Fibroblast of skin of right biceps (primary cell): ENCODE data around the gene VPS37B.

ENCODE experiments used
- DNase-seq: peaks from one replicate; pipeline ENCODE4 v3.0.0-alpha.2; 2013

The VPS37B gene

DNA sequence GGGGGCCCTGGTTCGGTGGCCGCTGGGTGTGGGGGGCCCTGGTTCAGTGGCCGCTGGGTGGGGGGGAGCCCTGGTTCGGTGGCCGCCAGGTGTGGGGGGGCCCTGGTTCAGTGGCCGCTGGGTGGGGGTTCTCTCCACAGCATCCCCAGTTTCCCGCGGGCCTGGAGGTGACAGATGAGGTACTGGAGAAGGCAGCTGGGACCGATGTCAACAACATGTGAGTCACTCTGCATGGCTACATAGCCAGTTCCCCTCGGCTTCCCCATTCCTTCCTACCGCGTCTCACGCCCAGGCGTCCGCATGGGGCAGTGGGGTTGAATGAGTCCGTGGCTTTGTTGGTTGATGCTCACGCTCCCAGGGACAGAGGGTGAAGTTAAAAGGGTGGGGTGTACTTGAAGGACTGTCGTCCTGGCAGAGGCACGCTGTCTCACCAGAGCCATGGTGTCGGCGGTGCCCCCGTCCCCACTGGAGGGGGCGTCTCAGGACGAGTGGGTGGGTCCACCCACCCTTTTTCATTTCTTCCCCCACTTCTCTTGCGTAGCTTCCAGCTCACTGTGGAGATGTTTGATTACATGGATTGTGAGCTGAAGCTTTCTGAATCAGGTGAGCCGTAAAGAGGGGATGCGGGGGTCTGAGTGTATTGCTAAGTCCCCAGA, 45.1 kb downstream of the VPS37B start:
- peak; percentile 57 for DNase-seq

DNA sequence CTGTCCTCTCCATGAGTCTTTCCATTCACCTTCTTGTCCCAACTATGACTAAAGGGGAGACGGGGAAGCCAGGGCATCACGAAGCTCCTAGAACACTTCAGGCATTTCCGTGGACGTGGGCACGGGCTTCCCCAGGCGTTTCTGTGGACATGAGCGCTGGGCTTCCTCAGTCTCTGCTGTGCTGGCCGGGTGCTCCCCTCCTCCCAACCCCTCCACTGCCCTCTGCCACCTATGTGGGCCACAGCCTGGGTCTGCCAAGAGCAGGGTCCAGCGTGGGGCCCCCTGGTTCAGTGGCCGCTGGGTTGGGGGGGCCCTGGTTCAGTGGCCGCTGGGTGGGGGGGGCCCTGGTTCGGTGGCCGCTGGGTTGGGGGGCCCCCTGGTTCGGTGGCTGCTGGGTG, 45.9 kb downstream of the VPS37B start:
- no peak for DNase-seq

DNA sequence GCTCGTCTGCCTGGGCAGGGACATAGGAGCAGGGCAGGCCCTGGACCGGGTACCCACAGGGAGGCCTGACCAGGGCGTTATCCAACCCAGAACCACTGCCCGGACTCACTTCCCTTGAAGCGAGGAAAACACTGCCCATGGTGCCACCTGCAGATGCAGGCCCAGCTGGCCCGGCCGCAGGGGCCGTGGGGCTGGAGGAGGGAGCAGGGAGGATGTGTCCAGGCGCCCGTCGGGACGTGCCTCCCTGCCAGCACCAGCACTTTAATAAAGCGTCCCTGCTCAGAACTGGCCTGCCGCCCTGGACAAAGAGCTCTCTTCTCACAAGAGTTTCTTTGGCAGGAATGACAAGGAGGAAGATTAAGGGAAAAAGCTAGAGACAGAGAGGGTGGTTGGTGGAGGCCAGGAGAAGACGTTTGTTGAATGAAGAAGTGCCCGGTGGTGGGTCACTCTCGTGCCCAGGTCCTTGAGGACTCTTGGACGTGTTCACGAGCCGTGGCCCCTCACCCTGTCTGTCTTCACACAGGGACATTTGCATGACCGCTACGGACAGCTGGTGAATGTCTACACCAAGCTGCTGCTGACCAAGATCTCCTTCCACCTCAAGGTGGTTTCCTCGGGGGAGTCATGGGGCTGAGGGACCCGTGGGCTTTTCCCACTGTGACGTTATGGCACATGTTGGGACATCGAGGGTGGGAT, 46.4 kb downstream of the VPS37B start:
- DNase-seq = no peak

DNA sequence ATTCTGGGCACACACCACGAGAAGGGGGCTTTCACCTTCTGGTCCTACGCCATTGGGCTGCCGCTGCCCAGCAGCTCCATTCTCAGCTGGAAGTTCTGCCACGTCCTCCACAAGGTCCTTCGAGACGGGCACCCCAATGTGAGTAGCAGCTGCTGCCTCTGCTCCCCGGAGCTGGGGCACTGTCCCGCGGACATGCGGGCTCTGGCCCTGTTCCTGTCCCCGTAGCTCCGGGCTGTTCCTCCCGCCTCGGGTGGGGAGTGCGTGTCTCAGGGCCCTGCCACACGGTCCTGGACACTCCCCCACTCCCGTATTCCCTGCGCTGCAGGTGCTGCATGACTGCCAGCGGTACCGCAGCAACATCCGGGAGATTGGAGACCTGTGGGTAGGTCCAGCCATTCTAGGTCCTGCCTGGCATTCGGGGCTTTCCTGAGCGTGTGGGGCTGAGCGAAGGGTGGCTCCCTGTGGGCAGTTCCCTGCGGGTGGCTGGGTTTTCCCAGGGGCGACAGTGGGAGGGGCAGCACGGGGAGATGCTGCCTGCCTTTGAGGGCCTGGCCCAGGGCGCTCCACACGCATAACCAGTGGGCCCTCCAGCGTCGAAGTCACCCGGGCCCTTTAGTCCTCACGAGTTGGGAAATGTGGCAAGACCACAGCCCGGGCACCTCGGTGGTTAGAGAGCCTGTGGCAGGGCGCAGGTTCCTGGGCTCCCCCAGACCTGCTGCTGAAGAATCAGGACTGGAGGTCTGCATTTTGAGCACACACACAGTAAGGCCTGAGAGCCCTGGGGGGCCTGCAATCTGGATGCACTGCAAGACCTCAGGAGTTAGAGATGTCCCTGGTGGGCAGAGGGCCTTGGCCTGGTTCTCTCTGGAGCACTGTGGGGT, 47.2 kb downstream of the VPS37B start:
- DNase-seq = no peak

DNA sequence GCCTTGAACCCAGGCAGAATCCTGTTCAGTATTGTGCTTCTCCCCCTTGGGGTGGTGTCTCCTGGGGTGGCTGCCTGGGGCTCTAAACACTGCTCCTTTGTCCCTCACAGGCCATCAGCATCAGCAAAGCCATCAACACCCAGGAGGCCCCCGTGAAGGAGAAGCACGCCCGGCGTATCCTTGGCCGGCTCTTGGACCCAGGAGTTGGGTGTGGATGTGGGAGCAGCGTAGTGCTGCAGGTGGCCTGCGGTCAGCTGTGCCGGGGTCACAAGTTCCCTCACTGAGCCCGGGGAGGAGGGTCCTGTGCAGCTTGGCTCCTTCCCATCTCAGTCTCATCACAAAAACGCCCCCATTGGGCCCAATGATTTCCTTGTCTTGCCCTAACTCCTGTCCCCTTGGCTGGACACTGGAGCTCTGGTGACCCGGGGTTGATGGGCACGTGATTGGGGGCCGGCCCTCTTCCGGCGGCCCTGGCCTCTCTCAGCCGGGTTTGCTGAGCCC, 48.0 kb downstream of the VPS37B start:
- DNase-seq = no peak

DNA sequence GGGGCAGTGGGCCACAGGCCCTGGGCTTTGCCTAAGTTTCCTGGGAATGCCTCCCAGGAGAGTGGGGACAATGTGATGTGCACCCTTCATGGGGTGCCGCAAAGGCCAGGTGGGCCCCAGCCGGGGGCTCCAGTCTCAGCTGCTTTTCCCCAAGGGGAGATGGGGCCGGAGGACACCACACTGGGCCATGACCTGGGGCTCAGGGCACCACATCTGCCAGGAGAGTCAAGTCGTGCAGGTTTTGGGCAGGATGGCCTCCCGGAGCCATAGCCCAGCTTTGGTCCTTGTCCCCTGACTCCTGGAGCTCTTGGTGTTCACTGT, 48.4 kb downstream of the VPS37B start:
- no peak for DNase-seq

DNA sequence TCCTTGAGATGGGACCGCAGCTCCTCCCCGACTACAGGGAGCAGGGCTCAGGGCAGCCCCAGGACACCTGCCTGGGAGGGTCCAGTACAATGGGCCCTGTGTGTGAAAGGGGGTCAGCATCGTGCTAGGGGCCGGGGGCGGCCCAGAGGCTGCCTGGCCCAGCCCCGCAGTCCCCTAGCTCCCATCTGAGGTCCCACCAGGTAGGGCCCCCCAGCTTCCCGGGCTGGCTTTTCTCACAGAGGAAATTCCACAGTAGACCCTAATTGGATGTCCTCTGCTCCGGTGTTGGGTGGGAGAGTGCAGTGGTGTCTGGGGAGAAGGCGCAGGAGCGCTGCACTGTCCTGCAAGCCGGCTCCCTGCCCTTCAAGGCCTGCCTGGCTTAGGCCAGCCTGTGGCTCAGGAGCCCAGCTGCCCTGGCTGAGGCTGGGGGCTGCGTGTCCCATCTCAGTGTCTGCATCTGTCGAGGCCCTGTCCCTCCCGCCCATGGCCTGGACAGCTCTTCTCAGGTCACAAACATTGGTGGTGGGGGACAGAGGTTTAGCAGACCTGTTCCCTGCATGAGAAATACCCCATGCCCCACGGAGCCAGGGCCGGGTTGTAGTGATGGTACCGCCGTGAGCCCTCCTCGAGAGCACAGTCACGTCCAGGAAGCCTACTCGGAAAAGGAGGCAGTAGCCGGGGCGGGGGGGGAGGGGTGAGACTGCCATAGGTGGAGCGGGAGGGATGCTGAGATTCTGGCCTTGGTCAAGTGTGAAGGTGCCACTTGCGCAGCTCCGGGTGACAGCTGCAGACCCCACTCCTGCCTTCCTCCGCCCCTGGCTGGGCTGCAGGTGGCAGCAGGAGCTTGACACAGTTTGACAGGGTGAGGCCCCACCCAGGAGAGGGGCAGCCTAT, 49.1 kb downstream of the VPS37B start:
- DNase-seq = no peak

DNA sequence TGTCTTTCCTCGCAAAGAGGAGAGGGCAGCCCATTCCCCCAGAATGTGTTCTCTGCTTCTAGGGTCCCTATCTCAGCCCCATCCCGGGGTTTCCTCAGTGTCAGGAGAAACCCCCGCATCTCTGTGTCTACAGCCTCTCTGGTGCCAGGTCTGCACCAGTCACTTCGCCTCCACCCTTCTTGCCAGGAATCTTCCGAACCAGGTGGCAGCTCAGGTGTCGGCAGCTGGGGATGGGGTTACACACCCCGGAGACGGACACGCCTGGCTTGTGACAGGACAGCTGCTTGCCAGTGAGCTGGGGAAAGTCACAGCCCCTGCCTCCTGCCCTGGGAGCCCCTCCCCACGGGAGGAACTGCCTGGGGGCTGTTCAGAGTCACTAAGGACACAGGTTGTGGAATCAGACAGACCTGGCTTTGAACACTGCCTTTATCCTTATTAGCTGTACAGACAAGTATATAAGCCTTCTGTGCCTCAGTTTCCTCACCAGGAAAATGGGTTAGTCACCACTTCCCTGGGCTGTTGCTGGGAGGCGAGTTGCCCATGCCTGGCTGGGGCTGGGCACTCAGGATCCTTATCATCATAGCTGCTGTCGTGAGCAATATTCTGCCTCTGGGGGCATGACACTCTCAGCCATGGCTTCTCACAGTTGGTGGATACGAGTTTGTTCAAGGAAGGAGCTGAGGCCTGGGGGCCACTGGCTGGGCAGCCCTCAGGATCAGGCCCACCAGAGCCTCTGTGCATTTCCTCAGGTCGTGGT, 49.9 kb downstream of the VPS37B start:
- no peak for DNase-seq

DNA sequence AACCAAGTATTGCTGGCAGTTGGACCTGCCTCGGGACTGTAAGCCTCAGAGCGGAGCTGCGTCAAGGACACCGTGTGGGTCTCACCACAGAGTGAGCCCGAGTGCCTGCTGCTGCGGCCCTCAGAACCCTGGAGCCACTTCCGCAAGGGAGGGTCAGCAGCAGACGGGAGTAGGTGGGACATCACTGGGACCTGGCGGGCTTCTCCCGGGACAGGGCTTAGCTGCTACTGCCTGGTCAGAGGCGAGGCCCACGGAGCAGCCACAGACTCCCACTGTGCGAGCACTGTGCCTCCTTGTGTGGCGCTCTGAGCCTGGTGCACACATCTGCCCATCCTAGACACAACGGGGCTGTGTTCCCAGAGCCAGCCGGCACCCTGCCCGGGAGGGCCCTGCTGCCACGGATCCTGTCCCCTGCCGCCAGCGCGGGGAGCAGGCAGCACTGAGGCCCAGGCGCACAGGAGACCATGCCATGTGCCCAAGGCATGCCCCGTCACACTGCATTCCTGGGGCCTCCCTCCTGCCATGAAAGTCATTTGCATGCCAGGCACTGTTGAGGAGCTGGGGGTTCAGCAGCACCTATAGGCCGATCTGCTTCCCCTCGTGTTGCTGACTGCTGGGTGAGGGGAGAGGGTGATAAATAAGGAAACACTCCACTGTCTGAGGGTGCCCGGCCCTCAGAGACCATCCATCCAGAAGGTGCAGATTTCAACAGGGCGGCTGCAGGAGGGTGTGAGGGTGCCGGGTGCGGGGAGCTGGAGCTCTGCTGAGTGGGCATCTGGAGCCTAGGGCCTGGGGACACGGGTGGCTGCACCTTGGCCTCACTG, 50.7 kb downstream of the VPS37B start:
- no peak for DNase-seq

DNA sequence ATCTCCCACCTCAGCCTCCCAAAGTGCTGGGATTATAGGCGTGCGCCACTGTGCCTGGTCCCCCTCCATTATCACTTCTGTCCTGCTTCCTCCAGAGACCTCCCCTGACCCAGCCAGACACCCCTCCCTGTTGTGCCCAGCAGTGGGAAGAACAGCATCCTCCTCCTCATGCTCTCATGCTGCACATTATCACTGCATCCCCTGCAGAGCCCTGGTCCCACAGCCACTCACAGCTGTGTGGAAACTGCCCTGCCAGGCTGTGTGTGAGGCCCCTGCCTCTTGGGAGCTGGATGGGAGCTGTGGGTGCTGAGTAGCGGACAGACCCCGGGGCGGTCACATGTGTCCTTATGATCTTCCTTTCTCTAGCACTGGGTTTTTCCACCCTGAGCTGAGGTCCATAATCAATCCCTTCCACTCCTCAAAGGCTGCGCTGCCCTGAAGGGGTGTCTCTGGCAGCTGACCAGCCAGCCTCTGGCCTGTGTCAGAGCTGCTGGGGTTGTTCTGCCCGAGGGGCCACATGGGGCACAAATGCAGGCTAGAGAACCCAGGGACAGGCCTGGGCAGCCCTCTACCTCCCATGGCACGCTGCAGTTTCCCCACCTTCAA, 51.5 kb downstream of the VPS37B start:
- DNase-seq = no peak

DNA sequence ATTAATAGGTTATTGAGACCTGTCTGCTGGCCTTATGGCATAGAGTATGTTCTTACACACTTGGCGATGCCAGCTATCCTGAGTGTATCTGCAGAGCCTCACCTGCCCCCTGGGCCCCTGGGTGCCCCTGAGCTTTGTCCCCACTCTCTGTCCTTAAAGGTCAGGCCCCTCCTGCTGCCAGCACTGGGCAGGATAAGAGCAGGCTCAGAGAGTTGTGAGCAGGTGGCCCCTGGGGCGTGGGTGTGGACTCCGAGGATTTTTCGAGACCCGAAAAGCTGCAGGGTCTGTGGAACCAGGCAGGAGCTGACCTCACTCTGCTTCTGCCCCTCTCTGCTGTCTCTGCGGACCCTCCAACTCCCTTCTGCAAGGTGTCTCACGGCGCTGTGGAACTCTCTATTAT, 52.5 kb downstream of the VPS37B start:
- DNase-seq = no peak

DNA sequence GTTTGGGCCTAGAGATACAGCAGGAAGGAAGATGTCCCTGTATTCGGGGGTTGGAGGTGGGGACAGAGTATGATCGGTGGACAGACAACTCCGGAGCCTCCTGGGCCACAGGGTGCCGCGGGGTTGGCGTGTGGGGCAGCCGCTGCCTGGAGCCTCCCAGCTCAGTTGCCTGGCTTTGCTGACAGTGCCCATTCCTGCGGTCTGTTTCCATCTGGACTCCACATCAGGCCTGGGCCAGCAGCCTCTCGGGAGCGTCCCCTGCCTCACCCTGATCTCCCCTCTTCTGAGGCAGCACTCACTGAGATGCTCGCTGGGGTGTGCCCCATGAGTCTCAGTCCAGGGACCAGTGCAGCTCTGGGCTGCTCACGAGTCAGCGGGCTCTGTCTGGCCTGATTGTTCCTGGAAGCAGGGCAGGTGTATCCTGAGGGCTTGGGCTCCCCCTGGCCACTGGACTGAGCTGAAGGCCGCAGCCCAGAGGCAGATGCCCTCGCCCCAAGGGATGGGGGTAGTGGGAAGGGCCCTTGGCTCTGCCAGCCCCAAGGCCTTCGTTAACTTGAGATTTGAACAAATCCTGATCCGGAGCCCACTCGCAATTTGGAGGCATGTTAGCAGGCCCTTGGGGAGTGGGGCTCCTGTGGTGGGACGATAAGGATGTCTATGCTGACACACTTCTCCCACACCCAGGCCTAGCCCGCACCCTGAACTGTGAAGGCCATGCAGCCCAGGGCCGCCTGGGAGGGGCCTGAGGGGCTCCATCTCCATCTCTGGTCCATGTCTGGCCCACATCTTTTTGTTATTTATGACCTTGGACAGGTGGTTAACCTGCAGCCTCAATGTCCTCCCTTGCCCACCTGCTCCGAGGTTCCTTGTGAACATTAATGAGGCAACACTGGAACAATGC, 53.2 kb downstream of the VPS37B start:
- no peak for DNase-seq

DNA sequence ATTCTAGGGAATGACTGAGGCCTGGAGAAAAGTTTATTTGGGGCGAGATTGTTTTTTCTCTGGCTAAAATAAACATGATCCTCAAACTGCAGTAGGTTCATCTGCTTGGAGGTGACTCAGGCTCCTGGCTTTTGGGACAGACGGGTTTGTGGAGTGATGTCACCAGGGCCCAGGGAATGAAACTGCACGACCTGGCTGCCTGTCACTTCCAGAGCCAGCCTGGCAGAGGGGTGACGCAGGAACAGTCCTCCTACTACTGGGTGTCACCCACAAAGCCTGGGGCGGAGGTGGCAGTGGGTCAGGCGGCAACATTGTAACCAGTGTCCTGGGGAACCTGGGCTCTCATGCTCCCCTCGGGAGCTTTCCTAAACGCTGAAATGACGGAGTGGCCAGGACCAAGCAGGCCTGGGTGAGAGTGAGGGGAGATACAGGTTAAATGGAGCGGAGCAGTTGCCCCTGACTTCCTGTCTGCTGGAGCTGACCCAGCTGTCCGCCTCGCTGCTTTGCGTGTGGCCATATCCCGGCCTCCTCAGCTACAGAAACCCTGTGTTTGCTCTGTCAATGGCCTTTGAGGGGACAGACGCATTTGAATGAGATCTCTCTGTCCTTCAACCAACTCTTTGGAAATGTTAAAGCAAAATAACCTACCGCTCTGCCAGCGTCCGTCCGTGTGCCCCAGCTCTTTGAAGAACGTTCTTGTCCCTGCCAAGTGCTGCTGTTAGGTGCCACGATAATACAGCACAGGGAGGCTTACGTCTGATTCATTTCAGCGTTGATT, 54.2 kb downstream of the VPS37B start:
- peak; percentile 74 for DNase-seq

DNA sequence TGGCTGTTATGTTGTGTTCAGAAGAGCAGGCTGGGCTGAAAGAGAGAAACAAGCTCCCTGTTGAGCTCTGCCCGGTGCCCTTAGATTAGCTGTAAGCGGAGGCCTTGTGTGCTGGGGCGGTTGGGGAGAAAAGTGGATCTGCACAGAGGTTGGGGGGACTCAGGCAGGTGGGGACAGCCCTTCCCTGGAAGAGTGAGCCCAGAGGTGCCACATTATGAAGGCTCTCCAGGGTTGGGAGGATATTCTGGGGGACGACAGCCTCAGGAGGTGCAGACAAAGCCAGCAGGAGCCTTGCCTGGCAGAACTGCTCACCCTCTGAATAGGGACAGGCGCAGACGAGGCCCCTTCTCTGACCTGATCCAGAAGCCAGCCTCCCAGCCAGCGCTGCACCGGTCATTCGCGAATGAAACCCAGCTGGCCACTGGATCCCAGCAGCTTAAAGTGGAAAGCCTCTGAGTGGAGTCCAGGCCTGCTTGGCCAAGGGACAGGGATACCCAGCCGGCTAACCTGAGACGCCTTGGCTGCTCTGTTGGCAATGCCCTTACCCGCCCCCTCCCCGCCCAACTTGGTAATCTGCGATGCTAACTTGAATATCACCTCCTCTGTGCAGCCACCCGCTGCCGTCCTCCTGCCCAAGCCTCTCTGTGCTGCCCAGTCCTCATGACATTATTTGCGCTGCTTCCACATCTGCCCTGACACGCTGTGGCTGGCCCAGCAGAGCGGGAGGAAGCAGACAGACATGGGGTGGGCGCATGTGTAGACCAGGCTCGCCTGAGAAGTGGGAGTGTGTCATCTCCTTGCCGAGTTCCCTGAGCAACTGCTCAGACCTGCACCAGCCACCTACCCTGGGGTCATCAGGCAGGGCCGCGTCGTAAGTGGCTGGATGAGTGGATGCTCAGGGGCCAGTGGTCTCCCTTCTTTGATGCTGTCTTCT, 55.1 kb downstream of the VPS37B start:
- peak; percentile 35 for DNase-seq

DNA sequence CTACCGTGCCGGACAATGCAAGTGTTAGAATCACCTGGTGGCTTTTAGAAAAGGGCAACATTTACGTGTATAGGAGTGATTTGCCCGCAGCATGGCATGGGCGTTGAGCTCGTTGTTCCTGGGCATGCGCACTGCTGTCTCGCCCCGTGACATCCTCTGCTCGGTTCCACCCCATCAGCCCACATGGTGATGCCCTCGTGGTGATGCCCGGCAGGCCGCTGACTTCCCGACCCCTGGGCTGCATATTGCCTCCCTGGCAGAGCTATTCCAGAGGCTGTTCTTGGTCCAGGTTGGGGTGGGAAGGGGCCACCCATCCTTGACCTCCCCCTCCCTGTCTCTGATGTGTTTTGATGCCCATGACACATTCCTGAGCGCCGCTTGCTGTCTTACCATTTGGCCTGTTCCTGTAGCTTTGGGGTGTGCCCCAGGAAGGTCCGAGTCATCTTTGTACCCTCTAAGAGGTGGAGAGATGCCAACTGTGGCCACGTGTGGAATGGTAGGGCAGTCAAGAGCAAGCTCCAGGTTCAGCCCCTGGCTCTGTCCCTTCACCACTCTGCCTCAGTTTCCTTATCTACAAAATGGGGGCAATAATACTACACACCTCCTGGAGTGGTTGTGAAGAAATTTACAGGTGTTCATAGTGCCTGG, 55.9 kb downstream of the VPS37B start:
- DNase-seq = no peak

DNA sequence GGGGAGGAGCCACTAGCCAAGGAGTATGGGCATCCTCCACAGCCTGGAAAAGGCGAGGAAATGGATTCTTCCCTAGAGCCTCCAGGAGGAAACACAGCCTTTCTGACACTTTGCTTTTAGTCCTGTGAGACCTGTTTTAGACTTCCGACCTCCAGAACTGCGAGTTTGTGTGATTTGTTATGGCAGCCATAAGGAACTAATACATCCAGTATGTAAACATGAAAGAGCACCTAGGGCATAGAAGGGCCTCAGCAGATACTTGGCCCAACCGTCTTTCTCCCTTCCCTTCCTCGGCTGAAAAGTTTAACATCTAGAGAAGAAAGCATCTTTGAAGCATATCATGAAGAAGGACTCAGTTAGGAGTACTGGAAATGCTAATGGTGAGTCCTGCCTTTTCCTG, 57.1 kb downstream of the VPS37B start:
- DNase-seq = no peak
